Measurements from ENCODE around the gene UBTD1.

UBTD1 gene

GRCh38 chr10:97601268-97602215, 102.8 kb downstream of the UBTD1 start:
- TF ChIP-seq, protein P1, sequence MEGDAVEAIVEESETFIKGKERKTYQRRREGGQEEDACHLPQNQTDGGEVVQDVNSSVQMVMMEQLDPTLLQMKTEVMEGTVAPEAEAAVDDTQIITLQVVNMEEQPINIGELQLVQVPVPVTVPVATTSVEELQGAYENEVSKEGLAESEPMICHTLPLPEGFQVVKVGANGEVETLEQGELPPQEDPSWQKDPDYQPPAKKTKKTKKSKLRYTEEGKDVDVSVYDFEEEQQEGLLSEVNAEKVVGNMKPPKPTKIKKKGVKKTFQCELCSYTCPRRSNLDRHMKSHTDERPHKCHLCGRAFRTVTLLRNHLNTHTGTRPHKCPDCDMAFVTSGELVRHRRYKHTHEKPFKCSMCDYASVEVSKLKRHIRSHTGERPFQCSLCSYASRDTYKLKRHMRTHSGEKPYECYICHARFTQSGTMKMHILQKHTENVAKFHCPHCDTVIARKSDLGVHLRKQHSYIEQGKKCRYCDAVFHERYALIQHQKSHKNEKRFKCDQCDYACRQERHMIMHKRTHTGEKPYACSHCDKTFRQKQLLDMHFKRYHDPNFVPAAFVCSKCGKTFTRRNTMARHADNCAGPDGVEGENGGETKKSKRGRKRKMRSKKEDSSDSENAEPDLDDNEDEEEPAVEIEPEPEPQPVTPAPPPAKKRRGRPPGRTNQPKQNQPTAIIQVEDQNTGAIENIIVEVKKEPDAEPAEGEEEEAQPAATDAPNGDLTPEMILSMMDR (IDR thresholded peaks at IDR 0.05; ENCODE audit: insufficient read depth, low read length, poor library complexity, severe bottlenecking), result no peak
- no peak for TF ChIP-seq EZH2phosphoT487 (conservative IDR thresholded peaks at IDR 0.05; ENCODE audit: low read length)
- Histone ChIP-seq H2AFZ (ENCODE audit: low read depth, low read length, severe bottlenecking) (no peak overlapping the region), H3K27ac (ENCODE audit: low read depth, low read length) (no peak overlapping the region)

GRCh38 chr10:97607095-97607636, 108.4 kb downstream of the UBTD1 start:
- H3K36me3 ChIP-seq (ENCODE audit: low read length), result no peaks in the 10 kb centered on the region
- H3K4me3 ChIP-seq (ENCODE audit: insufficient read depth, low read length, poor library complexity, severe bottlenecking), result no peak overlapping the region
- no peak overlapping the region for H3K9ac ChIP-seq (ENCODE audit: low read length)
- H3F3A ChIP-seq (ENCODE audit: insufficient read depth), result no peaks in the 10 kb centered on the region; the same call in 1 of the 2 replicates
- no peaks in the 10 kb centered on the region for H3K27me3 ChIP-seq (ENCODE audit: low read length)
- TF ChIP-seq, protein P1 (IDR thresholded peaks at IDR 0.05; ENCODE audit: insufficient read depth, low read length, poor library complexity, severe bottlenecking), result no peak
- TF ChIP-seq EZH2phosphoT487 (conservative IDR thresholded peaks at IDR 0.05; ENCODE audit: low read length), result no peak
- H3K79me2 ChIP-seq (ENCODE audit: insufficient read depth, low read length), result no peaks in the 10 kb centered on the region
- H4K20me1 ChIP-seq (ENCODE audit: low read depth, low read length), result no peaks in the 10 kb centered on the region
- no peaks in the 10 kb centered on the region for H3K9me3 ChIP-seq (ENCODE audit: insufficient read depth, low read length)
- no peak overlapping the region for H2AFZ ChIP-seq (ENCODE audit: low read depth, low read length, severe bottlenecking)
- no peak overlapping the region for H3K27ac ChIP-seq (ENCODE audit: low read depth, low read length)
- H3K4me2 ChIP-seq (ENCODE audit: low read depth, low read length, poor library complexity, severe bottlenecking), result no peak overlapping the region
- no peaks in the 10 kb centered on the region for H3K9me2 ChIP-seq (replicated peaks; ENCODE audit: insufficient read depth, low read length)

More at GRCh38 chr10:97601268-97602215, 102.8 kb downstream of the UBTD1 start:
- H3K4me3 ChIP-seq (ENCODE audit: insufficient read depth, low read length, poor library complexity, severe bottlenecking), result no peak overlapping the region
- H3K36me3 ChIP-seq (ENCODE audit: low read length), result no peaks in the 10 kb centered on the region
- H3K79me2 ChIP-seq (ENCODE audit: insufficient read depth, low read length), result no peaks in the 10 kb centered on the region
- no peak overlapping the region for H3K9ac ChIP-seq (ENCODE audit: low read length)
- H3K9me3 ChIP-seq (ENCODE audit: insufficient read depth, low read length), result no peaks in the 10 kb centered on the region
- no peak overlapping the region for H3K4me2 ChIP-seq (ENCODE audit: low read depth, low read length, poor library complexity, severe bottlenecking)
- no peaks in the 10 kb centered on the region; the same call in 1 of the 2 replicates for H3F3A ChIP-seq (ENCODE audit: insufficient read depth)
- H3K27me3 ChIP-seq (ENCODE audit: low read length), result no peaks in the 10 kb centered on the region
- no peaks in the 10 kb centered on the region for H4K20me1 ChIP-seq (ENCODE audit: low read depth, low read length)
- no peaks in the 10 kb centered on the region for H3K9me2 ChIP-seq (replicated peaks; ENCODE audit: insufficient read depth, low read length)

DNA sequence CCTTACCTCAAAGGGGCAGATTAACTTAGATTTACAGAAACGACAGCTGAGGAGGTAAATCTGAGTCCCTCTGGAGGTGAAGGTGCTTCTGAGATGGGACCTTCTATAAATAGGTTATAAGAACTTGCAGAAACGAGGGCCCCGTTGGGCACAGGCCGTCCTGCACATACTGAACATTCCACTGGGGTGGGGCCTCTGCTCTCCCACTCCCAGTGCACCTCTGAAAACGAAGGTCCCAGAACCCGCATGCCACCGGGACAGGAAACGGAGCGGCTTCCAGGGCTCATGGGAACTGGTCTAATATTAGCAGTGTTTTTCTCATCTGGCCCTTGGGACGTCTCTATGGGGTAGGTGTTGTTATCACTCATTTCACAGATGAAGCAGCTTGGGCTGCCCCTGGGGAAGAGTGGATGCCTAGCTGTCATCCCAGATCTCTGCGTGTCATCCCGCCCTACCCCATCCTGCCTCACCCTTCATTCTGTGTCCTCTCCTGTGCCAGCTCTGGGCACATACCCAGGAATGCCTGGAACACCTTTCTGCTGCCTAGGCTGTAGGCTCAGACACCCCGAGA, 110.4 kb downstream of the UBTD1 start:
- Histone ChIP-seq H3K36me3 (ENCODE audit: low read length) (no peaks in the 10 kb centered on the region), H3F3A (ENCODE audit: insufficient read depth) (no peaks in the 10 kb centered on the region; the same call in 1 of the 2 replicates), H3K9me3 (ENCODE audit: insufficient read depth, low read length) (no peaks in the 10 kb centered on the region), H3K79me2 (ENCODE audit: insufficient read depth, low read length) (no peaks in the 10 kb centered on the region), H3K9ac (ENCODE audit: low read length) (no peak overlapping the region), H3K27me3 (ENCODE audit: low read length) (no peaks in the 10 kb centered on the region), H2AFZ (ENCODE audit: low read depth, low read length, severe bottlenecking) (no peak overlapping the region), H3K4me2 (ENCODE audit: low read depth, low read length, poor library complexity, severe bottlenecking) (no peak overlapping the region), H3K9me2 (replicated peaks; ENCODE audit: insufficient read depth, low read length) (no peaks in the 10 kb centered on the region), H4K20me1 (ENCODE audit: low read depth, low read length) (no peaks in the 10 kb centered on the region), H3K27ac (ENCODE audit: low read depth, low read length) (no peak overlapping the region), H3K4me3 (ENCODE audit: insufficient read depth, low read length, poor library complexity, severe bottlenecking) (no peak overlapping the region)
- no peak for TF ChIP-seq EZH2phosphoT487 (conservative IDR thresholded peaks at IDR 0.05; ENCODE audit: low read length)
- TF ChIP-seq, protein P1 (IDR thresholded peaks at IDR 0.05; ENCODE audit: insufficient read depth, low read length, poor library complexity, severe bottlenecking), result no peak

Measured in SU-DHL-6 (cell line).